Neural cell (in vitro differentiated cells): ENCODE measurements around the gene KRT83.

Experiments used
- CTCF ChIP-seq: fragments of 450-650 bp; IDR thresholded peaks from 2 replicates; pipeline ENCODE4 v1.5.1; 2014; ENCODE audit warnings: antibody characterized with exemption, mild to moderate bottlenecking, moderate library complexity; ENCODE audit not compliant: poor library complexity, severe bottlenecking
- EP300 ChIP-seq: fragments of 450-650 bp; conservative IDR thresholded peaks from 2 replicates; pipeline ENCODE4 v1.6.1; 2014; ENCODE audit warnings: antibody characterized with exemption, mild to moderate bottlenecking, moderate library complexity; ENCODE audit not compliant: poor library complexity, severe bottlenecking
- EZH2 ChIP-seq: fragments of 200-600, 300-800 bp; shearing (Covaris generic), sonication (generic); IDR thresholded peaks from 2 replicates; pipeline ENCODE4 v1.6.1; 2014; ENCODE audit warnings: antibody characterized with exemption, low read length, borderline replicate concordance, mild to moderate bottlenecking; ENCODE audit not compliant: insufficient read depth, poor library complexity, severe bottlenecking
- MXI1 ChIP-seq: fragments of 450-650 bp; conservative IDR thresholded peaks from 2 replicates; pipeline ENCODE4 v1.6.1; 2014; ENCODE audit warnings: antibody characterized with exemption, mild to moderate bottlenecking; ENCODE audit not compliant: poor library complexity, severe bottlenecking
- POLR2AphosphoS5 ChIP-seq: IDR thresholded peaks from 2 replicates; pipeline ENCODE4 v1.6.1; 2012
- SMC3 ChIP-seq: fragments of 450-650 bp; conservative IDR thresholded peaks from 2 replicates; pipeline ENCODE4 v1.6.1; 2014; ENCODE audit warnings: antibody characterized with exemption, mild to moderate bottlenecking, moderate library complexity; ENCODE audit not compliant: poor library complexity
- TF ChIP-seq, protein P1 (sequence below): IDR thresholded peaks from 2 replicates; pipeline ENCODE4 v1.6.1; 2012; ENCODE audit warnings: borderline replicate concordance

- TF ChIP-seq CTCF (no peak), POLR2AphosphoS5 (no peak), EZH2 (no peak), EP300 (no peak), SMC3 (no peak), MXI1 (no peak)
- TF ChIP-seq, protein P1, sequence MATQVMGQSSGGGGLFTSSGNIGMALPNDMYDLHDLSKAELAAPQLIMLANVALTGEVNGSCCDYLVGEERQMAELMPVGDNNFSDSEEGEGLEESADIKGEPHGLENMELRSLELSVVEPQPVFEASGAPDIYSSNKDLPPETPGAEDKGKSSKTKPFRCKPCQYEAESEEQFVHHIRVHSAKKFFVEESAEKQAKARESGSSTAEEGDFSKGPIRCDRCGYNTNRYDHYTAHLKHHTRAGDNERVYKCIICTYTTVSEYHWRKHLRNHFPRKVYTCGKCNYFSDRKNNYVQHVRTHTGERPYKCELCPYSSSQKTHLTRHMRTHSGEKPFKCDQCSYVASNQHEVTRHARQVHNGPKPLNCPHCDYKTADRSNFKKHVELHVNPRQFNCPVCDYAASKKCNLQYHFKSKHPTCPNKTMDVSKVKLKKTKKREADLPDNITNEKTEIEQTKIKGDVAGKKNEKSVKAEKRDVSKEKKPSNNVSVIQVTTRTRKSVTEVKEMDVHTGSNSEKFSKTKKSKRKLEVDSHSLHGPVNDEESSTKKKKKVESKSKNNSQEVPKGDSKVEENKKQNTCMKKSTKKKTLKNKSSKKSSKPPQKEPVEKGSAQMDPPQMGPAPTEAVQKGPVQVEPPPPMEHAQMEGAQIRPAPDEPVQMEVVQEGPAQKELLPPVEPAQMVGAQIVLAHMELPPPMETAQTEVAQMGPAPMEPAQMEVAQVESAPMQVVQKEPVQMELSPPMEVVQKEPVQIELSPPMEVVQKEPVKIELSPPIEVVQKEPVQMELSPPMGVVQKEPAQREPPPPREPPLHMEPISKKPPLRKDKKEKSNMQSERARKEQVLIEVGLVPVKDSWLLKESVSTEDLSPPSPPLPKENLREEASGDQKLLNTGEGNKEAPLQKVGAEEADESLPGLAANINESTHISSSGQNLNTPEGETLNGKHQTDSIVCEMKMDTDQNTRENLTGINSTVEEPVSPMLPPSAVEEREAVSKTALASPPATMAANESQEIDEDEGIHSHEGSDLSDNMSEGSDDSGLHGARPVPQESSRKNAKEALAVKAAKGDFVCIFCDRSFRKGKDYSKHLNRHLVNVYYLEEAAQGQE: no peak
Measured at GRCh38 chr12:52364061-52364460, 42.9 kb upstream of the KRT83 start.
